Body of pancreas (tissue), 4 donors: ENCODE data around the gene MICB.

Source experiments
- CTCF ChIP-seq, 7 experiments: fragments of 450-650 bp in 4 of 7; fragments of 200-600 bp in 3 of 7; sonication (generic) in 3 of 7; IDR thresholded peaks; one replicate each; pipeline ENCODE4 v1.5.1; 2016 to 2019; ENCODE audit warnings: antibody characterized with exemption in 7 of 7
- POLR2A ChIP-seq, 3 donors: fragments of 450-650 bp; IDR thresholded peaks; one replicate each; pipeline ENCODE4 v1.6.1; 2016; ENCODE audit warnings: antibody characterized with exemption in 3 of 3, mild to moderate bottlenecking in 2 of 3

- TF ChIP-seq CTCF (IDR thresholded peaks at IDR 0.05) (no peak), POLR2A (IDR thresholded peaks at IDR 0.05) (no peak)
These were observed 60.9 kb downstream of the MICB start for GRCh38 chr6:31558631-31559500.
